ENCODE data around the gene TTLL9.

Gene TTLL9

DNA sequence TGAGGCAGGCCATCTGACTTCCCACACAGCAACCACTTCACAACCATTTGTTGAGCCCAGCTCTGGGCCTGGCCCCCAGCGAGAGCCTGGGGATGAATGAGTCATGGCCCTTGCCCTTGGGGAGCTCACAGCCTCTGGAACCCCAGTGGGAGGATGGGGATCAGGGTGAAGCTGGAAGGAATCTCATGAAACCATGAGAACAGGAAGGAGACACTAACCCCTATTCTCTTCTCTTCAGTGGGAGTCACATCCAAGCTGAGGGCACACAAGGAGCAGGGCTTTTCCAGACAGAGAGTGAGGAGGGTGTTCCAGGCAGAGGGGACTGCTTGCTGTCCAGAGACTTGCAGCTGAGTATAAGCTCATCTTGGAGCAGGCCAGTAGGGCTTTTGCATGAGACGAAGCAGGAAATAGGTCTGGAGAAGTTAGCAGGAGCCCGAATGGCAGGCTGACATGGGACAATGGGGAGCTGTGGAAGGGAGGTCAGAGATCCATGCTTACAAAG lies 32.5 kb upstream of the TTLL9 start:
- FAIRE-seq, result no peak

DNA sequence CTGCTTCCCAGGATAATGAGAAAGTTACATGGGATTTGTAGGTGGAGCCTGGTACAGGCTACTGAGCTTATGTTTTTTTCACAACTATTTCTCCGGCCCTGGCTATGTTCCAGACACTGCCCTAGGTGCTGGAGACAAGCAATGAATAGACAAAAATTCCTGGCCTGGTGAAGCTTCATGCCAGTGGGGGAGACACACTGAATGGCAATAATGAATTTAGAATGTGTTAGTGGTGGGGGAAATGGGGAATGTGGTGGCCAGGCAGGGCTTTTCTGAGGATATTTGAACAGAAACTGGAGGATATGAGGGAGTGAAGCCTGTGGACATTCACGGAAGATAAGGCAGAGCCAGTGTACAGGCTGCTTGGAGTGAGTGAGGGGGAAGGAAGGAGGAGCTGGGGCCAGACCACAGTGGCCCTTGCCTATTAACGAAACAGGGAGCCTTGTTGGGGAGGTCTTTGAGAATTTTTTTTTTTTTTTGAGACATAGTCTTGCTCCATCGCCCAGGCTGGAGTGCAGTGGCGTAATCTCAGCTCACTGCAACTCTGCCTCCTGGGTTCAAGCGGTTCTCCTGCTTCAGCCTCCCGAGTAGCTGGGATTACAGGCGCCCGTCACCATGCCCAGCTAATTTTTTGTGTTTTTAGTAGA lies 31.7 kb upstream of the TTLL9 start:
- no peak for FAIRE-seq

DNA sequence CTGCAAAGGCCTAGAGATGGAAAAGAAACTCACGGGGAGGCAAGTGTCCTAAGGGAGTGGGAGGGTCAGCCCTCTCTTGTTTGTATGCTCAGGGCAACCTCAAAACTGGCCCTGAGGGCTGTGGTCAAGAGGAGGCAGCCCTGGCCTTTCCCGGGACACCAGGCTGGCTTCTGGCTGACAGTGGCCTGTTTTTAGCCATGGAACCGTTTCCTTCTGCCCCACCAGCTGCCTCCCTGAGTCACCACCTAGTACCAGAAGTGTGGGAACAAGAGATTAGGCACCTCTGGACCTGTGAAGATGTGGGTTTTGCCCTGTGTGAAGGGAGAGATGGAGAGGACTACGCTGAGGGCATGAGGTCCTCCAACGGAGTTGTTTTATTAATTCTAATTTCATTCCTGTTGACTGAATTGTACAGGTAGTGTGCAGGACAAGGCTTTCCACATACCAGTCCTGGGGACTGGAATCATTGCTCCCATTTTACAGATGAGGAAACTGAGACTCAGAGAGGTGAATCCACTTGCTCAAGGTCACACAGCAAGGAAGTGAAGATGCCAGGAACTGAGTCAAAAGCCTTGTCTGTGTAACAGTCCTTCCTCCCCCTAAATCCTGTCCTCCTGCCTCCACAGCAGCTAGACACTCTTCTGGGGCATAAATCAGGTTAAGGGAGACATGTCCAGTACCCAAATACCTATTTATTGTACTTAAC lies 30.5 kb upstream of the TTLL9 start:
- no peak for FAIRE-seq

DNA sequence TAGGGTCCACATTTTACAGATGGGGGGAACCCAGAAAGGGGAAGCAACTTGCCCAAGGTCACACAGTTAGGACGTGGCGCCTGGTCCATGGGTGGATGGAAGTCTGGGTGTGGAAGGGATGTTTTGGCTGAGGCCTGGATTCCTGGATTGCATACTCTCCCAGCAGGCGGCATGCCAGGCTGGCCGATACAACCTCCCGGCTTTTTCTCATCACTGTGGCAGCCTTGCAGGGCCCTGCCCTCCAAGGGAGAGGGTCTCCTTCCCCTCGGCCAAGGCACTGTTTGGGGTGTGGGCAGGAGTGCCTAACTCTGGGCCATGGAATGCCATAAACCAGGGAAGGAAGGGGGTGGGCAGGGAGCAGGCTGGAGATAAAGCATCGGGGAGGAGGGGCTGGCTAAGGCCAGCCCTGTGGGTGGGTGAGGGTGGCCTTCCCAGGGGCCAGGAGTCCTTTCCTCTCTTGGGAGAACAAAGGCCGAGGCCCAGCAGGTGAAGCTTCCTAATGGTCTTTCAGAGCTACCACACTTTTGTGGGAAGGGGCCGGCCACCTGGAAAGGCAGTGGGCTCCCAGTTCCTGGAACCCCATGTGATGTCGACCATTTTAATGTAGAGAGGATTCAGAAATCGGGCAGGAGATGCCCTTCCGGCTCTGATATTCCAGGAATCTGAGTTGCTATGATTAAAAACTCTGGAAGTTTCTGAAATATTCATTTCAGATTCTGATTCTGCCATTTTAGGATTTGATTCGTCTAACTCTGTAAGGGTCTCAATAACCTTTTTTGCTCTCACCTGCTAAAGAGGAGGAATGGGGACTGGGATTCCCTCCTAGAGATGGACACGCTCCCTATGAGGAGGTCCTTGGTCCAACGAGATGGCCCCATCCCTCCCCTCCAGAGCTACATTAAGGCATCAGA lies 29.3 kb upstream of the TTLL9 start:
- no peak for FAIRE-seq

DNA sequence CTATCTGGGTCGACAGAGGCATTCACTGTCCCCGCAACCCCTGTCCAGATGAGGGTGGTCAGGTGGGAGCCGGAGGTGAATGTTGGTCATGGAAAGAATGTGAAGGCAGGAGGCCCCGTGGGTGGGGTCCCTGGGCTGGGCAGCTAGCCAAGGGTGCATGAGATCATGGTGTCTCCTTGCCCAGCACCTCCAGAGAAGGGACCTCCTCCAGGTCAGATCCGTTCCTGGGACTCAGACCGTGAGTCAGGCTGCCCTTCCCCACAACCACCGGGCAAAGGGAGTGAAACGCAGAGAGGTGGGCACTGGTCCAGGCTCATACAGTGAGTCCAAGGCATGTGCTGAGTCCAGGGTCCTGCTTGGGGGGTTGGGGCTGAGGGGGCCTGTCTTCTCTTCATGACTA lies 28.5 kb upstream of the TTLL9 start:
- no peak for FAIRE-seq

DNA sequence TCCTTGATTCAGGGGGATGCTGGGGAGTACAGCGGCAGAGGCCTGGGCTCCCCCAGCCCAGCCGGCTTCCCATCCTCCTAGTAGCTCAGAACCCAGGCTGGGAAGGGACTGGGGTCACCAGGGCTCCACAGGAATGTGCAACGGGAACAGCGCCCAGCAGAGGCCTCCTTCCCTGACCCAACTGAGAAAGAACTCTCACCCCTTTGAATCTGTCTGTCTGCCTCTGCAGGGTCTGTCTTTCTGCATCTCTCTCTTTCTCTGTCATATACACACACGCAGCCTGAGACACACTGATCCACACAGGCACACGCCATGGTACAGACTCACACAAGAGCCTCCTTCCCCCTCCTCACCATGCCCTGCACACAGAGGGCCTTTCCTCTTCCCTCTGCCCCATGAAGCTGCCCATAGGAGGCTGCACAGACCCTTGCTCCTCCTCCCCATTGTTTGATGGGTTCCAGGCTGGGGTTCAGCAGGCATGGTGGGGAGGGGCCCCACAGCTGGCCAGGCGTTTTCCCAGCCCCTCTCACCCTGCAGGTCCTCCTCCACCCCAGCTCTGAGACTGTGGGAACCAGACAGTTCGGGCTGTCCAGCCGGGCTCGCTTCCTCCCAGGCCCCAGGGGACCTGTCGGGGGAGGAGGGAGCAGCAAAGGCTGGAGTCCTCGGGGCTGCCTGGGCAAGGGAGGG lies 27.8 kb upstream of the TTLL9 start:
- FAIRE-seq, result no peak

DNA sequence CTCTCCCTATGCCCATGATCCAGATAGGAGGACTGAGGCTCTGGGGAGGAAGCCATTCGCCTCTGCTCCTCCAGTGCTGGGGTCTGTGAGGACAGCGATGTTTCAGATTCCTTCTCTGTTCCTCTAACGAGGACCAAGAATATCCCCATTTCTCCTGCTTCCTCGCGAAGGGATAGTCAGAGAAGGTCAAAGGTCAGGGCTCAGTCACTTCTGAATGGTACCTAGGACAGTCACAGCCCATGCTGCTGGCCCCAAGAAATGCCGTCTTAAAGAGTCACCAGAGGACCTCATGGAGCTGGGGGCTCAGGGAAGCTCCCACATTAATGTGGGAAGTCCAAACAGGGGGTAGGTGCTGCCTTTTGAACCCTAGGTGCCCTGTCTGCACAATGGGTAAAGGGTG lies 27.1 kb upstream of the TTLL9 start:
- FAIRE-seq, result no peak

DNA sequence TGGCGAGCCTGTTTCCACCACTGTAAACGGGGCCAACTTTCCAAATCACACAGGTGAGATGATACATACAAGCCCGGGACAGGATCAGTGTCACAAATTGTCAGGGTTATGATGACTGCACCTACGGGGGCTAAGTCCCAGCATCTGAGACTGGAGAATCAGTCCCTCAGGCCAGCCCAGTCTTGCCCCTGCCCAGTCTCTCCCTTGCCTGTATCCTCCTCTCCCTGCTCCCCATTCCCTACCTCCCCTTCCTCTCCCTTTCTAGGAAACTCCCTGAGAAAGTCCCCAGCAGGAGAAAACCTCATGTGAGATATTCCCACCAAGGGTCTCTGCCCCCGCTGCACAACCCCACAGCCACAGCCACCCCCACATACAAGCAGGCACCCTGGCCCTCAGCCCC lies 26.6 kb upstream of the TTLL9 start:
- FAIRE-seq, result no peak

DNA sequence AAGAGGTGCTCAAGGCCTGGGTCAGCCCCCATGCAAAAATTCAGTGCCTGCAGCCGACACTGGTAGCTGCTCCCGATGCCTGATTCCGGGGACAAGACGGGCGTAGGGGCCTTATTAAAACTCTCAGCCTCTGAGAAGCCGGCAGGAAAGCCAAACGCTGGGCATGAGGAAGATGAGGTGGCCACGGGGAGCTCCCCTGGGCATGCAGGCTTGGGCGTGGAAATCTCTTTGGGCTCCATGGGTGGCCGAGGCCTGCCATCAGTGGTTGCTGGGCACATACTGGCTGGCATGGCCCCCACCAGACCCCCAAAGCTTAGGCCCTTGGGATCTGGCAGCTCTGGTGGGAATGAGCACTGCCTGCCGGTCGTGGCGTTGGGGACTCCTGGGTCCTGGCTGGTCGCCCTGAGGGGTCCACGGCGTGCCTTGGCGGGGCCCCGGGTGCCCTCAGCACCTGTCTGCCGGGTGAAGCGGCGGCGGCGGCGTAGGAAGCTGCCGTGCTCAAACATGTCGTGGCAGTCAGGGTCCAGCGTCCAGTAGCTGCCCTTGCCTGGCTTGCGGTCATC lies 25.6 kb upstream of the TTLL9 start:
- no peak for FAIRE-seq

DNA sequence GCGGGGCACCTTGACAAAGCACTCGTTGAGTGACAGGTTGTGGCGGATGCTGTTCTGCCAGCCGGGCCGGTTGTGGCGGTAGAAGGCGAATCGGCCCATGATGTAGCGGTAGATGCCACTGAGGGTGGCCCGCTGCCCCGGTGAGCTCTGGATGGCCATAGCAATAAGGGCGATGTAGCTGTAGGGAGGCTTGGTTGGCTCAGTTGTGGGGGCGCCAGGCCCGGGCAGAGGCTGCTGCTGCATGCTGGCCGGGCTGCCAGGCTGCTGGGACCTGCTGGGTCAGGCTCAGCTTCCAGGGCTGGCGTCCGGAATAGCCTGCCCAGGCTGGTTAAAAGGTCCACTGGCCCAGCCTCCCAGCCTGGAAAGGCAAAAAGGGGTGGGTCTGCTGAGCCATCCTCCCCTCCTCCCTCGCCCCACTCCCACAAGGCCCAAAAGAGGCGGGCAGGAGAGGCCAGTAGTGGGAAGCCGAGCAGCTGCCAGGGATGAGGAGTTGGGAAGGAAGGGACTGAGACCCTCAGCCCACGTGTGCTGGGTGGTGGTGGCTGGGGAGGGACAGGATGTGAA lies 25.1 kb upstream of the TTLL9 start, which contains the start of gene FOXS1:
Gene FOXS1 (minus strand): TSS at position 305 of the 564 bp plus-strand sequence. CDS start 62 bp downstream, at position 243.
- no peak for FAIRE-seq

DNA sequence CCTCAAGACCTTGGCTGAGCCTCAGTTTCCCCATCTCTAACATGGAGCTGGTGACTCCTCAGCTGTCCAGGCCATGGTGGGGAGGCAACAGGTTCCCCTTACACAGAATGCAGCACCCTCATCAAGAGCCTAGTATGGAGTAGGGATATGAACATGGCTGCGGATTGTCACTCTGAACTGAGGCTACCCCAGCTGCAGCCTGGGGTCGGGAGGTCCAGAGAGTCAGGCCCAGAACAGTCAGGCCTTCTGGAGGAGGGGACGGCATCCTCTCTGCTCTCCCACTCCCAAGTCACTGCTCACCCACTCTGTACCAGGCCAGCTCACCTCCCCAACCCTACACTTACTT lies 23.7 kb upstream of the TTLL9 start:
- FAIRE-seq, result no peak

DNA sequence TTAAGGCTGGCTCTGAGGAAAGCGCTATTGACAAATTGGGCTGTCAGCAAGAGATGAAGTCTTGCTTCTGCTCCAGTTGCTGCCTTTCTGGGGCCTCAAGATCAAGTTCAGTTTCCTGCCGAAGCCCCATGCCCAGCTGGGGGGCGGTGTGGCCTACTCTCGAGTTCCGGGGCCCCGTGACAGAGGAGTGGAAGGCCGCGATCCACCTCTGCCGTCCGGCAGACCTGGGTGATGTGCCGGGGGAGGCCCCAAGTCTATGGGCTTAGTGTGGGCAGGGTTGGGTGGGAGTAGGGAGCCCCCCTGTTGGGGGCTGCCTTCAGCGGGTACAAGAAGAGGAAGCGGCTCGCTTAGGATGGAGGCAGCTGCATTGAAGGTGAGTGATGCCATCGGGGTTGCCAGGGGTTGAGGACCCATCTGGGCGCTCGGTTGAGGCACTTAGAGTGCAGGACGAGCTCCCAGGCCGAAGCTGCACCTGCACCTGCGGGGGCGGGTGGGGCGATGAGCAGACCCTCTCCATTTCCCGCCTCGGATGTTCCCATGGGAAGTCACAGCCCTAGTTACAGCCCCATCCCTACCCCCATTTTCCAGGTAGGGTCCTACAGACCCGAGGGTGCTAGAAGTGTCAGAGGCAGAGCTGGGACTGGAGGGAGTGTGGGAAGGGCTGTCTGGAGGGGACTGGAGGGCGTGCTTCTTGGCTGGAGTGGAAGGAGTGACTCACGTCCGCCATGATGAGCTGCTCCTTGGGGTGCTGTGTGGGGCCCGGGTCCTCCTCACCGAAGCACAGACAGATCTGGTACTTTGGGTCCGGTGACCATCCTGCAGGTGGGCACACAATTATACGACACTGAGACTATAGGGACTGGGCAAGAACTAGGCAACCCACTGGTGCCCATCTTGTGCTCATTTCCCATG lies 22.1 kb upstream of the TTLL9 start:
- FAIRE-seq, result no peak

DNA sequence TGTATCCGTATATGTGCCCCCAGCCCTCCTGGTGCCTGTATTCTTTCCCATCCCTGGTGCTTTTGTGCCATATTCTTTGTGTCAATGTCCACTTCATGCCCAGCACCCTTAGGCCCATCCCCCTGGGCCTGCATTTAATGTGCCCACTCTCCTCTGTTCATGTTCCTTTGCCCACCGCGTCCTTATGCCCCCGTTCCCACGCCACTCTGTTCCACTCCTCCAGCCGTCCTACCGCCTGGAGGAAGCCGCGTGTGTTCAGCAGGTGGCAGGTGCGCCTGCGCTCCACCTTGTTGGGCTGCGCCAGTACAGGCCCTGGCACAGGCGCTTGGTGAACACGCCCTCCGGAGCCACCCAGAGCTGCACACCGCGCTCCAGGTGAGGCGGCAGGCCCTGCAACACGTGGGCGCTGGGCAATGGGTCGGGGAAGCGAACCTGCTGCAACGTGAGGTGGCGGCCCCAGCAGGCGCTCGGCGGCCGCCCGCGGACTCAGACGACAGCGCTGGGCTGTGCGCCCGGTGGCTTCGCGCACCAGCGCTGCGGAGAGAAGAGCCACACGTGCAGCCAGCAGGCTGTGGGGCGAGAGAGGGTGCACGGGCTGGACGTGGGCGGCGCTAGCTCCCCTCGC lies 21.0 kb upstream of the TTLL9 start:
- no peak for FAIRE-seq

DNA sequence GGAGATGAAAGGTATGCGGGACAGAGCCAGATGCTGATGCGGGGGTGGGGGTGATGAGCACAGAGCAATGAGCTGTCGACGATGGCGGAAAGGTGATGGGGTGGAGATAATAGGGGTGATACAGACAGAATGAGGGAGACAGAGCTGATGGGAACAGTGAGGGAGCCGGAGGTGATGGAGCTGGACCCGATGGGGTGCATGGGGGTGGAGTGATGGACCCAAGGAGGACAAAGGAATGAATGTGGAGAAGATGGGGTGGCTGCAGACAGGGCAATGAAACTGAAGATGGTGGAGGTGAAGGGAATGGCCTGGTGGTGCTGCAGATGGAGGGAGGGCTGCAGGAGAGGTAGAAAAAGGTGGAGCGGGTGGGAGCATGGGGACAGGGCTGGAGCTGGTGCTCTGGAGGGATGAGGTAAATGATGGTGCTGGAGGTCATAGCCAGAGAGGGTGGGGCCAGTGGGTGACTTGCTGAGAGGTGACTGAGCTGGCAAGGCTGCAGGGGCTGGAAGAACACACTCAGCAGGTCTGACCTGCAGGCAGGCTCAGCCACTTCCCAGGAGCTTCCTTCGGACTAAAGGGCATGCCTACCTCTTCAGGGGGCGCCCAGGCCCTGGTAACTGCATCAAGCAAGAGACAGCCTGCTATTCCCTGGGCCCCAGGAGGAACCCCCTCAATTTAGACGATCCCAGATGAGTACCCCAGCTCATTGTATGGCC lies 19.0 kb upstream of the TTLL9 start:
- FAIRE-seq, result no peak

DNA sequence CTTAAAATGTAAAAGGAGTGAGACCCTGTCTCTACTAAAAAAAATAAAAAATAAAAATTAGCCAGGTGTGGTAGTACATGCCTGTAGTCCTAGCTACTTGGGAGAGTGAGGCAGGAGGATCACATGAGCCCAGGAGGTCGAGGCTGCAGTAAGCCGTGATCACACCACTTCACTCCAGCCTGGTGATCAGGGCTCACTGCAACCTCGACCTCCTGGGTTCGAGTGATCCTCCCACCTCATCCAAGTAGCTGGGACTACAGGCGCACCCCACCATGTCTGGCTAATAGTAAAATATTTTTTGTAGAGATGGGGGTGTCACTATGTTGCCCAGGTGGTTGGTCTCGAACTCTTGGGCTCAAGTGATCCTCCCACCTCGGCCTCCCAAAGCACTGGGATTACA lies 17.0 kb upstream of the TTLL9 start:
- no peak for FAIRE-seq

DNA sequence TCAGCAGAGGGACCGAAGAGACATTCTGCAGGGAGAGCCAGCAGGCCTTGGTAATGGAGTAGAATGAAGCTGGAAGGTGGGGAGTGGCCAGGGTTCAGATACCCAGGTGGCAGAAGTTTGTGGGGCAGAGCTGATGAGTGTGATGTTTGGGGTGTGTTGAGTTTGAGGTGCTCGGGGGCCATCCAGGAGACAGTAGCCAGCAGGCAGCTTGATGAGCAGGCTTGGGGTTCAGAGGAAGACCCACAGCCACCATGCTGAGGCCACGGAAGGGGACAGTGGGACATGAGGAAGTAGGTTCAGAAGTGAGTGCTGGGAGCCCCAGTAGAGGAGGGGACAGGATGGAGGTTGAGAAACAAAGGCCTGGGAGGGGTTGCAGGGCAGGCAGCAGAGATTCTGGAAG lies 13.9 kb upstream of the TTLL9 start:
- no peak for FAIRE-seq

DNA sequence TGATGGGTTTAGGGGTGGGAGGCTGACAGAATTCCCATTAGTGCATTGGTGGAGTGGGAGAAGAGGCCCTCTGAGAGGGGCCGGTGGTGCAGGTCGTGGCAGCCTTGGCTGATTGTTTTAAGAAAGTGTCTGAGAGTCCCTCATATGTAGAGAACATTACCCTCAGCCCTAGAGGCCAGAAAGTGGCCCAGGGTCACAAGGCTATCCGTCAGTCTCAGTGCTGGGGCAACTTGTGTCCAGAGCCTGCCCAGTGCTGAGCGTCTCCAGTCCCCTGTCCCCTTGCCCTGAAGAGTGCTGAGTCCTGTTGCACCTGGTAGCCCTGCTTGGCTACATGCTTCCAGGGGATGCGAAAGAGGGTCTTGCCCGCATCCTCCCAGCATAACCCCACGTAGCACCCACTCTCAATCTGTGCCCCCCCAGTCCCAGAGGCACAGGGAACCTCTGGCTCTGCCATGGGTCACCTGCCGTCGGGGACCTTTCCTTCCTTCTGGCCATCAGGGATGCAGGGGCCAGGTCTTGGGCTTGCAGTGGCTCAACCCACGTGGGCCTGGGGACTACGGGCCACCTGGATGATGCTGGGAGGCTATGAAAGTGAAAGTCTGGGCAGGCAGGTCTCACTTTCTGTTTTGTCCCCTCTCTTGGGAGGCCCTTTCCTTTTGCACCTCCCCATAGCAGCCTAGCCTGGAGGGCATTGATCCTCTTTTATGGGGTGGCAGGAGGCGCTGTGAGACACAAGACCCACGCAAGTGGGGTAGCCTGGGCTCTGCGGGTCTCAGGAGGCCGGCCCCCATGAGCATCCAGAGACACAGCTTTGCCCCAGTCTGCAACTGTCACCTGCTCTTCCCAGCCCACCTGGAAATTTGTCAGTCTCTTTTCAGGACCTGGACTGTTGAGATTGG lies 12.3 kb upstream of the TTLL9 start:
- FAIRE-seq, result no peak

DNA sequence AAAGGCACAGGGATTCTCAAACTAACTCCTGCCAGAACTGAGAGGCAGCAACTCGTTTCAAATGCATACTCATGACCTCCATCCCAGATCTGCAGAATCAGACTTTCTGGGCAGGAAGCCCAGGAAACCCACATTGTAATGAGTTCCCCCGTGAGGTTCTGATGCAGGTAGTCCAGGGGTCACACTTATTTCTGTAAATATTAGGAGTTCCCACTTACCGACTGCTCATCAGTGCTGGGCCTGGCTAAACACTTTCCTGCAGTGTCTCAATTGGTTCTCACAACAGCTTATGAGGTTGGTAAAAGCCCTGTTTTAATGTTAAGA lies 11.7 kb upstream of the TTLL9 start:
- no peak for FAIRE-seq

All from A204.1 (cell line).